HG03196 (cell line): ENCODE results near the gene FBRS.
"Not testable (repeated sequence)": the region's sequence is repeated elsewhere in the genome, so short reads cannot be mapped to it uniquely, and the experiment has no call there.

ENCODE experiments used
- ATAC-seq: cut with Tn5 transposase; IDR thresholded peaks from one replicate; pipeline ENCODE4 v1.9.1; 2021; ENCODE audit not compliant: unreplicated experiment

Gene FBRS

DNA sequence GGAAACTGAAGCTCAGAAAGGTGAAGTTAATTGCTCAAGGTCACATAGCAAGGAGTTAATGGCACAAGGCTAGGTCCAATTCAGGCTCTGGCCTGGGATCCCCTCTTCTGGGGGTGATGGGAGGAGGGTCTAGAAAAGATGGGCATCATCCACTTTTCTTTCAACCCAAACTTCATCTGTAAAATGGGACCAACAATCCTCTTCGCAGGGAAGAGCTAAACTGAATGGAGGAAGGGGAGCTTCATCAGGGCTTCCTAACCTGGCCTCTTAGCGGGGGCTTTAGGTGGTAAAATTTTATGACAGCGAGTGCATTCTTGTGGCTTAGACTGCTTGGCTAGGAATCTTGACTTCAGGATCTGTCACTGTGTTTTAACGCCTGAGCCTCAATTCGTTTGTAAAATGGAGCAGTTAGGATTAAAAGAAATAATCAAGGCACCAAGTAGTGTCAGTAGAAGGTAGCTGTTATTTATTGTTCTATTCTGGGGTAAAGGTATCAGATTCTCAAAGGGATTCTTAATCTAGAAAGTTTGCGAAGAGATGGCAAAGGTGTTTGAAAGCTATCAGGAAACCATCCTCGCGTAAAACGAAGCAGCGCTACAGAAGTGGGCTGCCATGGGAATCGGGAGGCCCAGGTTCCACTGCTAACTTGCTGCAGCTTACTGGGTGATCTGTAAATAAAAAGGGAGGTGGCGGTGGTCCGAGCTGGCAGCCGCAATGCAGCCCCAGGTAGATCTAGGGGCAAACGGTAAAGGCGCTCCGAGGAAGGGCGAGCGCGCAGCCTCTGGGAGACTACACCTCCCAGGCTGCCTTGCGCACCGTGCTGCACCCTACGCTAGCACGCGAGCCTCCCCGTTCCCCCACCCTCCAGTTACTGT lies 39.3 kb downstream of the FBRS start:
- ATAC-seq, result peak; percentile 86

DNA sequence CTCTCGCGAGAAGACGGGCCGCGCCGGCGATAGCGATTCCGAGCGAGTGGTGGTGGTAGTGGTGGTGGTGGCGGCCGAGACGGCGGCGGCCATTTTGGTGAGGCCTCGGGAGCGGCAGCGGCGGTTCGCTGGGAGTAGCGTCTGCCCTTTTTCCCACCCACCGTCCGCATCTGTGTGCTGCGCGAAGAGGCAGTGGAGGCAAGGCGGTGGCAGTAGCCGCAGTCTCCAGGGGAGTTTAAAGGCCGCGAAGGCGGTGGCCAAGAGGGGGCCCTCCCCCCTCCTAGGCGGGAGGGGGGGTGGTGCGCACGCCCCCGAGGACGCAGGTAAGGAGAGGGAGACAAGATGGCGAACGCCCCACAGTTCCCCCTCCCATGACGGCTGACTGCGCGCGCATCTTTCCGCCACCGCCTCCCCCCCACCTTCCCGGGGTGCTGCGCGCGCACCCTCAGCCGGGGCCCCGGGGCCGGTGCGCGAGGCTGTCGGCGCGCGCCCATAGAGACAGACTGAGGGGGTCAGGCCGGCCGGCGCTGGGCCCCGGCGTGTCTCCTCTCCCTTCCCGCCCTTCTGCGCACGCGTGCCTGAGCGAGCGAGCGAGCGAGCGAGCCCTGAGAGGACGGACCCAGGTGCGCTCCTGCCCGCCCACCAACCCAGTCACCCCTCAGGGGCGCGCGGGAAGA lies 40.0 kb downstream of the FBRS start:
- peak; percentile 60 for ATAC-seq

DNA sequence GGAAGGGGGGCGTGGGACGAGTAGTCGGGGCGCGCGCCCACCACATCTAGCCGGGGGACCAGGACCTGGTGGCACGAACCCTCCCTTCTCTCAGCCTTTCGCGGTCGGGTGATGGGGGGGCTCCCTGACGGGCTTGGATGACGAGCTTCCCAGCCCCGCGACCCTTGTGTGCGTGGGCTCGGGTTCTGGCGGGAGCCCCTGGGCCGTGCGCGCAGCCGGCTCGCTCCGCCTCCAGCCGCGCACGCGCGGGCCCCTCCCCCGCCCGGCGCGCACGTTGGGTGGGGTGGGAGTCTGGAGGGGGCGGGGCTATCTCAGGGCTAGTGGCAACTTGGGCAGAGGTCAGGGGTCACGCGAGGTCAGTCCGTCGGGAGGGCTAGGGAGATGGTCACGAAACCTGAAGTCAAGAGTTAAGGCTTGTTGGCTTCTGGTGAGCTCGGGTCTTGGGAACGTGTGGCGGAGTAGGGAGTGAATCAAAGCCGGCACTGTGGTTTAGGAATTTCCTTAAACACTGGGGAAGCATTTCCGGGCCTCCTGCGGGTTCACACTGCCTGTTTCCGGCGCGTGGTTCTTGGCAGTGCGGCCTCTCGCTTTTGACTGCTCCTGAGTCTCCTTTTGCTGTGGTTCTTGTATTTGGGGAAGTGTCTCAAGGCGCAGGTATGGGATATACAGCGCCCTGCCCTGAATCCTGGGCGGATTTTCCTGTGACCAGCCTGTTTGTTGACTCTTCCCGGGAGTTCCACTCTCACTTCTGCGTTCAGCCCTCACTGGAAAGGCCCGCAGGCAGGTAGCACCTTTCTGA lies 40.8 kb downstream of the FBRS start, which contains the start of gene SRCAP:
Gene SRCAP, plus strand, starts transcription at position 356 of the 799 bp plus-strand sequence. CDS start 1,654 bp downstream, outside the sequence.
- ATAC-seq, result peak; percentile 23

- no peak for ATAC-seq
Measured at GRCh38 chr16:30699615-30700099, 41.4 kb downstream of the FBRS start.

DNA sequence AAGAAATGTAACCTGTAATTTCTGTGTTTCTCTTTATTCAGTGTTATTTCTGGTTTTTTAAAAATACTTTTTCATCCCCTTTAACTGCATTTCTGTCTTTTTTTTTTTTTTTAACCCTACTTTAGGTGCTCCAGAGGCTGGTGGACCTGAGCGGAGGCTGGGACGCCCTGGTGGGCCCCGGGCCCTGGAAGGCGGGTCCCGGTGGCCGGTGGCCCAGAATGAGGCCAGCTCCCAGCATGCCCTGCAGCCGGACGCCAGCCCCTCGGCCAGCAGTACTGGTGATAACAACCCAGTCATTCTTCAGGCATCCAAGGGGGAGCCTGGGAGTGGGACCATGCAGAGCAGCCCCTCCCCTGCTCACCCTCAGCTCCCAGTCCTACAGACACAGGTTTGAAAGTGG lies 42.3 kb downstream of the FBRS start:
- no peak for ATAC-seq

DNA sequence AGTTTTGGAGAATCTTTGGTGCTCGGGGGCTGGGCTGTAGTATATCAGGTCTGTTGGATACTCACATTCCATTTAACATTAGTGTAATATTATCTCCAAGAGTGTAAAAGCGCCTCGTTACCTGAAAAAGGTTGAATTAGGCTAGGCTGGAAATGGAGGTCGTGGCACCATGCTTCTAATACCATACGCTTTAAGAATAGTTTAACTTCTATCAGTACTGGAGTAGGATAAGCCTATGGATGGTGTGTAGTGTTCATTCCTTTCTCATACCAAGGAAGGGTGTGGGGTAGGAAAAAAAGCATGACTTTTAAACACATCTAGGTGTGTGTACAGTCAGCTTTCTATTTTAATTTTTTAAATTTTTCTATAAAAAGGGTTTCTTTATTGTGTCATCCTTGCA lies 42.7 kb downstream of the FBRS start:
- ATAC-seq, result no peak

DNA sequence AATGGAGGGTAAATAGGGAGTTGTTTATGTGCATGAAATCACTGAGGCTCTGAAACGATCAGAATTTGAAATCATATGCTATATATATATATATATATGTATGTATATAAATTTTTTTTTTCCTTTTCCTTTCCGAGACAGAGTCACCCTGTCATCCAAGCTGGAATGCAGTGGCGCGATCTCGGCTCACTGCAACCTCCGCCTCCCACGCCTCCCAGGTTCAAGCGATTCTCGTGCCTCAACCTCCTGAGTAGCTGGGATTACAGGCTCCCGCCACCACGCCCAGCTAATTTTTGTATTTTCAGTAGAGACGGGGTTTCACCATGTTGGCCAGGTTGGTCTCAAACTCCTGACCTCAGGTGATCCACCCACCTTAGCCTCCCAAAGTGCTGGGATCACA lies 44.8 kb downstream of the FBRS start:
- ATAC-seq, result not testable (repeated sequence)

DNA sequence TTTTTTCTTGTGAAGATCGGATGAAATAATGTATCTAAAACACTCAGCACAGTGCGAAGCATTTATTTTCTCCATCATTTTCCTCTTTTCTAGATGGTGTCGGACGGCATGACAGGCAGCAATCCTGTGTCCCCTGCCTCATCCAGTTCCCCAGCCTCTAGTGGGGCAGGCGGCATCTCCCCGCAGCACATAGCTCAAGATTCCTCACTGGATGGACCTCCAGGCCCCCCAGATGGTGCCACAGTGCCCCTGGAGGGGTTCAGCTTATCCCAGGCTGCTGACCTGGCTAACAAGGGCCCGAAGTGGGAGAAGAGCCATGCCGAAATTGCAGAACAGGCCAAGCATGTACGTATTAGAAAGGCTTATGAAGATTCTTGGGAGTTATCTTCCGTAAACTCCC lies 45.7 kb downstream of the FBRS start:
- no peak for ATAC-seq

DNA sequence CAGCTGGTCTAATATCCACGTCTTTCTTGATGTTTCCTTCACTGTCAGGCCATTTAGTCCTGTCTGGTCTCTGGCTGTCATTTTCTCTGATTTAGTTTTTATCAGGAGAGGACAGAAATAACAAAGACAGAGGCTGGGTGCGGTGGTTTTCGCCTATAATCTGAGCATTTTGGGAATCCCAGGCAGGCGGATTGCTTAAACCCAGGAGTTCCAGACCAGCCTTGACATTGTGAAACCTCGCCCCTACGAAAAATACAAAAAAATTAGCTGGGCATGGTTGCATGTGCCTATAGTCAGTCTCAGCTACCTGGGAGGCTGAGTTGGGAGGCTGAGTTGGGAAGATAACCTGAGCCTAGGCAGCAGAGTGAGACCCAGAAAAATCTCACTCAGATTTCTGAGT lies 47.8 kb downstream of the FBRS start:
- no peak for ATAC-seq

GRCh38 chr16:30710971-30711370 lies 52.7 kb downstream of the FBRS start:
- ATAC-seq, result no peak

GRCh38 chr16:30711712-30712111 lies 53.5 kb downstream of the FBRS start:
- ATAC-seq, result no peak

- ATAC-seq, result no peak
Measured at GRCh38 chr16:30715750-30716445, 57.7 kb downstream of the FBRS start.

- ATAC-seq, result no peak
Measured at GRCh38 chr16:30720086-30720485, 61.9 kb downstream of the FBRS start.
